Measurements from ENCODE around the gene OR2A14. TPM values are rescaled to one million over a fixed set of nuclear protein-coding genes. Genes with fewer than 3 reads are reported as not detected.

OR2A14 gene
- total RNA-seq, 2 donors from 2014 or later, result not detected

- no peaks in the 10 kb centered on the region for H3K27me3 ChIP-seq
- no peak for DNase-seq
- no peaks in the 10 kb centered on the region for H3K9me3 ChIP-seq
- H3K36me3 ChIP-seq, result no peaks in the 10 kb centered on the region
- no peak overlapping the region for H3K27ac ChIP-seq
- no peak overlapping the region for H3K4me3 ChIP-seq
- intact Hi-C loops (cut with DNase I), result no loop called here
- H3K4me1 ChIP-seq, result no peaks in the 10 kb centered on the region
- no peak overlapping the region for H3K9ac ChIP-seq (ENCODE audit: low read depth in 2 of 2, low read length in 2 of 2)
- no peak for TF ChIP-seq CTCF (IDR thresholded peaks at IDR 0.05)
These were observed 32.3 kb upstream of the OR2A14 start for GRCh38 chr7:144090667-144091066.

- Histone ChIP-seq H3K9me3 (no peaks in the 10 kb centered on the region), H3K9ac (ENCODE audit: low read depth in 2 of 2, low read length in 2 of 2) (no peak overlapping the region), H3K36me3 (no peaks in the 10 kb centered on the region), H3K27ac (no peak overlapping the region), H3K27me3 (no peaks in the 10 kb centered on the region), H3K4me3 (no peak overlapping the region), H3K4me1 (no peaks in the 10 kb centered on the region)
- TF ChIP-seq CTCF (IDR thresholded peaks at IDR 0.05), result no peak
- intact Hi-C loops (cut with DNase I), result no loop called here
- DNase-seq, result no peak
These were observed 24.2 kb upstream of the OR2A14 start for GRCh38 chr7:144098776-144099175.

- Histone ChIP-seq H3K9ac (ENCODE audit: low read depth in 2 of 2, low read length in 2 of 2) (no peak overlapping the region), H3K4me3 (no peak overlapping the region), H3K27ac (no peak overlapping the region), H3K36me3 (no peaks in the 10 kb centered on the region), H3K4me1 (no peaks in the 10 kb centered on the region), H3K27me3 (no peaks in the 10 kb centered on the region), H3K9me3 (no peaks in the 10 kb centered on the region)
- no peak for TF ChIP-seq CTCF (IDR thresholded peaks at IDR 0.05)
- intact Hi-C loops (cut with DNase I), result no loop called here
- no peak for DNase-seq
These were observed 22.4 kb upstream of the OR2A14 start for GRCh38 chr7:144100607-144101006.

GRCh38 chr7:144102041-144102440, 20.9 kb upstream of the OR2A14 start:
- Histone ChIP-seq H3K4me1 (no peaks in the 10 kb centered on the region), H3K9me3 (no peaks in the 10 kb centered on the region), H3K4me3 (no peak overlapping the region), H3K27ac (no peak overlapping the region), H3K36me3 (no peaks in the 10 kb centered on the region), H3K27me3 (no peaks in the 10 kb centered on the region), H3K9ac (ENCODE audit: low read depth in 2 of 2, low read length in 2 of 2) (no peak overlapping the region)
- no peak for TF ChIP-seq CTCF (IDR thresholded peaks at IDR 0.05)
- DNase-seq, result no peak
- intact Hi-C loops (cut with DNase I), result no loop called here

- intact Hi-C loops (cut with DNase I), result no loop called here
- no peaks in the 10 kb centered on the region for H3K9me3 ChIP-seq
- H3K4me1 ChIP-seq, result no peaks in the 10 kb centered on the region
- DNase-seq, result no peak
- no peak overlapping the region for H3K27ac ChIP-seq
- no peak overlapping the region for H3K4me3 ChIP-seq
- H3K9ac ChIP-seq (ENCODE audit: low read depth in 2 of 2, low read length in 2 of 2), result no peak overlapping the region
- H3K27me3 ChIP-seq, result no peaks in the 10 kb centered on the region
- no peak for TF ChIP-seq CTCF (IDR thresholded peaks at IDR 0.05)
- H3K36me3 ChIP-seq, result no peaks in the 10 kb centered on the region
These were observed 17.8 kb upstream of the OR2A14 start for GRCh38 chr7:144105211-144105610.

- intact Hi-C loops (cut with DNase I), result no loop called here
- H3K36me3 ChIP-seq, result no peaks in the 10 kb centered on the region
- H3K4me1 ChIP-seq, result no peaks in the 10 kb centered on the region
- TF ChIP-seq CTCF (IDR thresholded peaks at IDR 0.05), result no peak
- H3K27me3 ChIP-seq, result no peaks in the 10 kb centered on the region
- no peak within 1 kb of the TSS for H3K4me3 ChIP-seq
- no peaks in the 10 kb centered on the region for H3K9me3 ChIP-seq
- H3K9ac ChIP-seq (ENCODE audit: low read depth in 2 of 2, low read length in 2 of 2), result no peak within 1 kb of the TSS
- no peak within 1 kb of the TSS for H3K27ac ChIP-seq
- no peak for DNase-seq
These were observed 13.7 kb upstream of the OR2A14 start, which contains the start of gene OR2A2 for GRCh38 chr7:144109283-144109682. TSS of gene OR2A2 (plus strand) at chr7:144109583. CDS start at chr7:144109583, 0 bp downstream.
